Glomerular visceral epithelial cell (primary cell): ENCODE measurements around the gene MYH6.
"Not testable (repeated sequence)": the region's sequence is repeated elsewhere in the genome, so short reads cannot be mapped to it uniquely, and the experiment has no call there.

Experiments
- DNase-seq: peaks from one replicate; pipeline ENCODE4 v3.0.0-alpha.2; 2016; ENCODE audit errors: extremely low spot score

Gene MYH6

GRCh38 chr14:23407516-23408306 is at the start of gene MYH6:
MYH6 (minus strand) TSS chr14:23408273; CDS start chr14:23407223, 1,050 bp downstream.
- no peak for DNase-seq

- DNase-seq: not testable (repeated sequence)
Observed at GRCh38 chr14:23456883-23457586, 49.0 kb upstream of the MYH6 start.

GRCh38 chr14:23454445-23454856 is 46.4 kb upstream of the MYH6 start:
- DNase-seq: no peak

- no peak for DNase-seq
Observed at GRCh38 chr14:23452237-23452636, 44.2 kb upstream of the MYH6 start.

GRCh38 chr14:23450379-23450778 is 42.3 kb upstream of the MYH6 start:
- DNase-seq: no peak

GRCh38 chr14:23449314-23449713 is 41.2 kb upstream of the MYH6 start:
- no peak for DNase-seq

GRCh38 chr14:23447361-23448350 is 39.6 kb upstream of the MYH6 start:
- DNase-seq: no peak

- no peak for DNase-seq
Observed at GRCh38 chr14:23446291-23446851, 38.3 kb upstream of the MYH6 start.

- no peak for DNase-seq
Observed at GRCh38 chr14:23445773-23446172, 37.7 kb upstream of the MYH6 start.

GRCh38 chr14:23444314-23444713 is 36.2 kb upstream of the MYH6 start:
- no peak for DNase-seq

- no peak for DNase-seq
Observed at GRCh38 chr14:23443881-23444280, 35.8 kb upstream of the MYH6 start.

GRCh38 chr14:23443411-23443812 is 35.3 kb upstream of the MYH6 start:
- DNase-seq: no peak

GRCh38 chr14:23442721-23443356 is 34.8 kb upstream of the MYH6 start:
- DNase-seq: no peak

- no peak for DNase-seq
Observed at GRCh38 chr14:23441076-23441475, 33.0 kb upstream of the MYH6 start.

GRCh38 chr14:23439107-23439835 is 31.2 kb upstream of the MYH6 start:
- no peak for DNase-seq

GRCh38 chr14:23438101-23438971 is 30.3 kb upstream of the MYH6 start:
- DNase-seq: no peak

- no peak for DNase-seq
Observed at GRCh38 chr14:23437133-23438100, 29.3 kb upstream of the MYH6 start.
